ENCODE data around the gene MFSD12.

GRCh38 chr19:3494559-3494958 is 62.8 kb downstream of the MFSD12 start:
- TF ChIP-seq CTCF (conservative IDR thresholded peaks at IDR 0.05), result no peak
- TF ChIP-seq ZFX (IDR thresholded peaks at IDR 0.05), result no peak
